IMR-90 (cell line): Measurements from ENCODE around the gene FGF12. TPM values are rescaled to one million over a fixed set of nuclear protein-coding genes. Genes with fewer than 3 reads are reported as not detected.

Experiments
- ATAC-seq: fragments of 200-7000 bp; cut with Tn5 transposase; 2 replicates; pipeline ENCODE4 v1.9.1; 2020; ENCODE audit warnings: low read depth, mild to moderate bottlenecking, moderate library complexity
- BruUV-seq: library from RNA; stranded (reverse); fragments of 400-500 nt; replicated peaks from 2 replicates; lab custom pipeline; 2021; lab: Mats Ljungman, UMichigan
- CTCF ChIA-PET: fragments of 300-600 bp; formaldehyde crosslinking; extraction: SDS; loops from one replicate; lab custom pipeline; 2021; ENCODE audit warnings: antibody characterized with exemption; lab: Yijun Ruan, JAX
- POLR2A ChIA-PET: fragments of 300-600 bp; sonication (Branson Sonifier 250); formaldehyde crosslinking; loops from one replicate; lab custom pipeline; 2022; ENCODE audit warnings: antibody characterized with exemption; ENCODE audit not compliant: unreplicated experiment; lab: Charles Lee
- DNase-seq: peaks from one replicate; pipeline ENCODE4 v3.0.0; 2013
- H2AFZ ChIP-seq: replicated peaks from 2 replicates; pipeline ENCODE3; 2013; ENCODE audit warnings: low read length, mild to moderate bottlenecking; ENCODE audit not compliant: poor library complexity
- H2AK5ac ChIP-seq: 2 replicates; pipeline ENCODE4 v1.6.1; 2013; ENCODE audit warnings: low read depth, low read length, inconsistent platforms
- H2AK9ac ChIP-seq: replicated peaks from 2 replicates; pipeline ENCODE3; 2013; ENCODE audit warnings: mild to moderate bottlenecking, low read depth, low read length, moderate library complexity; ENCODE audit not compliant: poor library complexity
- H2BK120ac ChIP-seq: 2 replicates; pipeline ENCODE4 v1.6.1; 2013; ENCODE audit warnings: low read depth, low read length, inconsistent platforms
- H2BK15ac ChIP-seq: 3 replicates; pipeline ENCODE4 v1.6.1; 2013; ENCODE audit warnings: low read depth, low read length, inconsistent platforms
- H2BK20ac ChIP-seq: 2 replicates; pipeline ENCODE4 v1.6.1; 2013; ENCODE audit warnings: low read depth, mild to moderate bottlenecking, inconsistent platforms, low read length, moderate library complexity
- H2BK5ac ChIP-seq: 2 replicates; pipeline ENCODE4 v1.6.1; 2013; ENCODE audit warnings: mild to moderate bottlenecking, low read depth, low read length, inconsistent platforms; ENCODE audit not compliant: poor library complexity, severe bottlenecking
- H3K14ac ChIP-seq: replicated peaks from 2 replicates; pipeline ENCODE4 v1.6.1; 2013; ENCODE audit warnings: low read depth, low read length, inconsistent platforms
- H3K18ac ChIP-seq: 2 replicates; pipeline ENCODE4 v1.6.1; 2013; ENCODE audit warnings: low read depth, low read length, control low read depth
- H3K23ac ChIP-seq: 2 replicates; pipeline ENCODE4 v1.6.1; 2013; ENCODE audit warnings: low read depth, low read length, inconsistent platforms
- H3K27ac ChIP-seq: 2 replicates; pipeline ENCODE4 v1.5.1; 2013; ENCODE audit warnings: mild to moderate bottlenecking, control low read depth, low read length; ENCODE audit not compliant: insufficient read depth
- H3K27me3 ChIP-seq: 2 replicates; pipeline ENCODE4 v1.6.1; 2013; ENCODE audit warnings: low read length; ENCODE audit not compliant: control insufficient read depth, insufficient read depth
- H3K36me3 ChIP-seq: 2 replicates; pipeline ENCODE4 v1.6.1; 2013; ENCODE audit warnings: low read length, mixed read lengths; ENCODE audit not compliant: control insufficient read depth, insufficient read depth
- H3K4ac ChIP-seq: 2 replicates; pipeline ENCODE4 v1.6.1; 2013; ENCODE audit warnings: low read depth, low read length, inconsistent platforms
- H3K4me1 ChIP-seq: 2 replicates; pipeline ENCODE4 v1.6.1; 2013; ENCODE audit warnings: low read length, mixed read lengths; ENCODE audit not compliant: control insufficient read depth, insufficient read depth
- H3K4me2 ChIP-seq: 2 replicates; pipeline ENCODE4 v1.6.1; 2013; ENCODE audit warnings: low read depth, mild to moderate bottlenecking, control low read depth, low read length, moderate library complexity
- H3K4me3 ChIP-seq: 2 replicates; pipeline ENCODE4 v1.5.1; 2013; ENCODE audit warnings: low read depth, mild to moderate bottlenecking, control low read depth, low read length, moderate library complexity; ENCODE audit not compliant: insufficient read depth
- H3K56ac ChIP-seq: 2 replicates; pipeline ENCODE4 v1.6.1; 2013; ENCODE audit warnings: low read length, inconsistent platforms; ENCODE audit not compliant: insufficient read depth; ENCODE audit errors: extremely low read depth
- H3K79me1 ChIP-seq, 2 experiments: 2 replicates each; pipeline ENCODE4 v1.6.1; 2013; ENCODE audit warnings: low read length in 2 of 2, inconsistent platforms in 1 of 2, low read depth in 1 of 2
- H3K9ac ChIP-seq: 2 replicates; pipeline ENCODE4 v1.6.1; 2013; ENCODE audit warnings: low read depth, low read length, control low read depth
- H3K9me1 ChIP-seq: 2 replicates; pipeline ENCODE4 v1.6.1; 2013; ENCODE audit warnings: low read length, inconsistent platforms; ENCODE audit not compliant: insufficient read depth
- H3K9me3 ChIP-seq: 2 replicates; pipeline ENCODE4 v1.6.1; 2013; ENCODE audit warnings: low read length; ENCODE audit not compliant: control insufficient read depth, insufficient read depth
- H4K20me1 ChIP-seq: 2 replicates; pipeline ENCODE4 v1.6.1; 2013; ENCODE audit warnings: low read length, inconsistent platforms; ENCODE audit not compliant: insufficient read depth
- H4K5ac ChIP-seq: 2 replicates; pipeline ENCODE4 v1.6.1; 2013; ENCODE audit warnings: mild to moderate bottlenecking, low read depth, low read length, control low read depth
- H4K8ac ChIP-seq, 2 experiments: 2 replicates each; pipeline ENCODE4 v1.6.1; 2013; ENCODE audit warnings: low read depth in 2 of 2, low read length in 2 of 2, control low read depth in 1 of 2, inconsistent platforms in 1 of 2
- H4K91ac ChIP-seq: 2 replicates; pipeline ENCODE4 v1.6.1; 2013; ENCODE audit warnings: low read depth, low read length, inconsistent platforms; ENCODE audit not compliant: insufficient read depth
- CEBPB ChIP-seq: IDR thresholded peaks from 2 replicates; pipeline ENCODE4 v1.6.1; 2012; ENCODE audit warnings: low read depth, low read length, improper control_type of control experiment
- MXI1 ChIP-seq: IDR thresholded peaks from 2 replicates; pipeline ENCODE4 v1.6.1; 2012; ENCODE audit warnings: low read depth, mild to moderate bottlenecking, low read length, moderate library complexity, borderline replicate concordance
- RAD21 ChIP-seq: IDR thresholded peaks from 2 replicates; pipeline ENCODE4 v1.6.1; 2012; ENCODE audit warnings: low read length, improper control_type of control experiment
- WGBS, 2 experiments: methylation state at CpG; one replicate each; pipeline versions ENCODE4 v1.1.5 to v1.1.7; 2013; ENCODE audit warnings: missing lambda C conversion rate in 2 of 2; ENCODE audit not compliant: insufficient read length in 1 of 2; ENCODE audit errors: extremely low coverage in 2 of 2; 5-methylcytosine and 5-hydroxymethylcytosine counted together
- dilution Hi-C: fragments of 300-500 bp; cut with HindIII; formaldehyde crosslinking; loops from one replicate; pipeline ENCODE4 v1.14.3; 2018; ENCODE audit warnings: low sequenced_read_pairs; ENCODE audit not compliant: unreplicated experiment
- in situ Hi-C: fragments of 300-500 bp; cut with MboI; formaldehyde crosslinking; loops from 3 replicates; pipeline ENCODE4 v1.14.3; 2019; ENCODE audit warnings: low sequenced_read_pairs, inconsistent platforms, mixed read lengths
- intact Hi-C: fragments of 100-400 bp; cut with micrococcal nuclease; formaldehyde crosslinking; loops from 2 replicates; pipeline ENCODE4 v1.10.0; 2022
- polyA plus RNA-seq, 3 experiments: library from polyadenylated mRNA; depleted of rRNA; stranded (reverse); fragments of >200 nt; gene quantifications; 2 replicates each; pipeline ENCODE4 v1.2.3, GENCODE V29; 2012; ENCODE audit warnings: low replicate concordance in 1 of 3
- total RNA-seq: library from RNA; depleted of rRNA; stranded (reverse); fragments of >200 nt; gene quantifications from 2 replicates; pipeline ENCODE4 v1.2.3, GENCODE V29; 2012

FGF12 gene
- total and polyA plus RNA-seq, 2 of the 4 experiments (the other 2 are of a cell fraction): not detected

DNA sequence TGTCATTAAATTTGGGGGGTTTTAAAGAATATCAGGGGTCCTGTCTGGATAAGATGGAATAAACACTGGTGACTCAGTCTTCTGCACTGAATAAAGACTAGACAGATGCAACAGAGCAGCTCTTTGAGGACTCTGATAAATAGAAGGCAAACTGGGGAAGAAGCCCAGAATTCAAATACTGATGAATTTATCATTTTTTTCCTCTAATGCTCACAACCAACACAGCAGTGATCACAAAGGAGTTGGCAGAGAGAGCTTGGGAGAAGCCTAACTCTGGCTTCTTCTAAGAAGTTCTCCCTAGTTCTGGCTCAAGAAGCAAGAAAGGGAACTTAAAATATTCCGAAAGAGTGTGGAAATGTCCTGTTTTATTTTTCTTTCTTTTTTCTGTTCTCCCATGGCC, 597.8 kb downstream of the FGF12 start:
- Histone ChIP-seq H3K4ac (no peak overlapping the region), H3K9me3 (peaks cover 7% of the 10 kb centered on the region), H2BK15ac (no peak overlapping the region), H2AK9ac (no peak overlapping the region), H3K18ac (no peak overlapping the region), H2AFZ (no peak overlapping the region), H3K79me1 (no peaks in the 10 kb centered on the region), H3K36me3 (no peaks in the 10 kb centered on the region), H2BK120ac (no peak overlapping the region), H2BK5ac (no peak overlapping the region), H3K27ac (no peak overlapping the region), H3K9me1 (no peaks in the 10 kb centered on the region), H4K5ac (no peak overlapping the region), H3K9ac (no peak overlapping the region), H2AK5ac (no peak overlapping the region), H3K14ac (no peak overlapping the region), H2BK20ac (no peak overlapping the region), H3K4me3 (no peak overlapping the region), H3K4me2 (no peak overlapping the region), H3K23ac (no peak overlapping the region), H4K91ac (no peak overlapping the region), H3K4me1 (no peaks in the 10 kb centered on the region), H4K8ac (no peak overlapping the region), H4K20me1 (no peaks in the 10 kb centered on the region), H3K56ac (no peak overlapping the region), H3K27me3 (no peaks in the 10 kb centered on the region)
- dilution Hi-C loops (no loop called here), in situ Hi-C loops (no loop called here), intact Hi-C loops (no loop called here)
- CTCF ChIA-PET: no interaction called here
- POLR2A ChIA-PET: no interaction called here
- BruUV-seq: no TSS peak
- no CpG with 5 or more reads among the region's 1 CpG for WGBS, 2 experiments
- no peak for ATAC-seq
- TF ChIP-seq RAD21 (no peak), CEBPB (no peak), MXI1 (no peak)
- DNase-seq: no peak
